HG03108 (cell line): ENCODE results near the gene RPS18.

ENCODE experiments used
- ATAC-seq: cut with Tn5 transposase; IDR thresholded peaks from one replicate; pipeline ENCODE4 v1.9.1; 2021; ENCODE audit warnings: moderate library complexity; ENCODE audit not compliant: unreplicated experiment

RPS18 gene

DNA sequence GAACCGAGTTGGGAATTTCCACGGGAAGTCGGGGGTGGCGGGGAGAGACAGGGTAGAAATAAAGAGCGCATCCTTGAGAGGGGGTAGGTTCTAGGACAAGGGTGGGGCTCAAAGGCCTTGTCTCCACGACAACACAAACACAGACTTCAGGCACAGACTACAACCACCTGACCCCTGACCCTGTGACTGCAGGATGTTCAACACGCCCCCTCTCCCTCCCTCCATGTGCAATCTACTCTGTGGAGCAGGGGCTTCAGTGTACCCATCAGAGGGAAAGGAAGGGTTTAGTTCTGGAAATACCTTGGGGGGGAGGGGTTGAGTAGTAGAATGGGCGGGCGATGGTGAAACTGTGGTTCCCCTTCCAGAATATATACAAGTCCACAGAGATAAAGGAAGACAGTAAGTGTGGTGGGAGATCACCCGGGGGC lies 42.7 kb downstream of the RPS18 start:
- no peak for ATAC-seq

DNA sequence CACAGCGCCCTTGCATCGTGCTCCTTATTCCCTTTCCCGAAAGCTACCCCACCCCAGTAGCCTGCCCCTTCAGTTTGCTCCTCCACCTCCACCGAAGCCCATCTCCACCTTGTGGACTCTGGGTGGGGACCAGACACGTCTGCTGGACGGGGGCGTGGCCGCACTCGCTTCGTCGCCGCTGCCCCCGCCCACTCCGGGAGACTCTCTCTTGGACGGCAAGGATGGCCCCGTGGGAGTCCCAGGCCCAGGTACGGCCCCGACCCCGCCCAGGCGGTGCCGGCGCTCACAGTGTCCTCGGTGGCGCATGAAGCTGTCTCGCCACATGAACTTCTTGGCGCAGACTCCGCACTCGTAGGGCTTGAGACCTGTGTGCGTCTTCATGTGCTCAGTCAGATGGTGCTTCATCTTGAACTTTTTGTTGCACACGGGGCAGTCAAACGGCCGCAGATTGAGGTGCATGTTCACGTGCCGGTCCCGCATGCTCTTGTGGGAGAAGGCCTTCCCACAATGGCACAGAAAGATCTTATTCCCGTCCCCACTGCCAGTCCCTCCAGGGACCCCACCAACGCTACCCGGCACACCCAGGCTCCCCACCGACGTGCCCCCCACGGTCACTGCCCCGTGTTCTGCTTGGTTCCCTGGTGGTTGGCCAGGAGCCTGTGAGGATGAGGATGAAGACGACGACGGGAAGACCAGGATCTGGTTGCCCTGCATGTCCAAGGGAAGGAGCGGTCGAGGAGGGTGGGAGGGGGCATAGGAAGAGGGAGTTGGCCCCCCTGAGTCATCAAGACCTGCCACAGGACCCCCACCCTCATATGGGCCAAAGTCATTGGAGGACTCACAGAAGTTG lies 43.3 kb downstream of the RPS18 start:
- no peak for ATAC-seq

DNA sequence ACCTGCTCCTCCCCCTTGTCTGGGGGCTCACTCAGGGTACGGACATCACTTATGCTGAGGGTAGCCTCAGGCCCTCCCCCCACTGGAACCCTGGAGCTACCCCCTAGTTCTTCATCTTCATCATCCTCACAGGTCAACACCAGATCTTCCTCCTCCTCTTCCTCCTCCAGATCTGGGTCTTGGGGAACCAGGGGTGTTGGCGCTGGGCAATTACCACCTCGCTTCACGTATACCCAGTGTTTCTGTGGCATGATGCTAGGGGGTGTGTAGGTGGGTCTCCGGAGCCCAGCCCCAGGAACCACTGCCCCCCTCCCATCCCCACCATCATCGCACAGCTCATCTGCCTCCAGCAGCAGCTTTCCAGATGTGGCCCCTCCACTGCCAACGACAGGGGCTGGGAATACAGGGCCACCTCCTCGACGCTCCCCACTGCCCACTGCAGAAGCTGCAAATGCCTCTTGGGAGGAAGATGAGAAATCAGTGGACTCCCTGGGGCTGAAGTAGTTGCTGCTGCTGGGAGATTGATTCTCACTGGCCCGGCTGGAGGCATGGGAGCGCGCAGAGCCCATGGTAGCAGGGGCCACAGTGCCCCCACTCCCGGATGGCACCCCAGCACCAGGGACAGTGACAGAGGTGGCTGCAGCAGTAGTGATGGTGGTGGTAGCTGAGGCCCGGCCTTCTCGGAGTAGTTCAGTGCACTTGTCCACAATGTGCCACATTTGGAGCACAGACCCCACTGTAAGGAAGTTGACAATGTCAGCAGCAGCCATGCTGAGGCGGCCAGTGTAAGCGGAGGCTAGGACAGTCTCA lies 44.1 kb downstream of the RPS18 start:
- no peak for ATAC-seq

DNA sequence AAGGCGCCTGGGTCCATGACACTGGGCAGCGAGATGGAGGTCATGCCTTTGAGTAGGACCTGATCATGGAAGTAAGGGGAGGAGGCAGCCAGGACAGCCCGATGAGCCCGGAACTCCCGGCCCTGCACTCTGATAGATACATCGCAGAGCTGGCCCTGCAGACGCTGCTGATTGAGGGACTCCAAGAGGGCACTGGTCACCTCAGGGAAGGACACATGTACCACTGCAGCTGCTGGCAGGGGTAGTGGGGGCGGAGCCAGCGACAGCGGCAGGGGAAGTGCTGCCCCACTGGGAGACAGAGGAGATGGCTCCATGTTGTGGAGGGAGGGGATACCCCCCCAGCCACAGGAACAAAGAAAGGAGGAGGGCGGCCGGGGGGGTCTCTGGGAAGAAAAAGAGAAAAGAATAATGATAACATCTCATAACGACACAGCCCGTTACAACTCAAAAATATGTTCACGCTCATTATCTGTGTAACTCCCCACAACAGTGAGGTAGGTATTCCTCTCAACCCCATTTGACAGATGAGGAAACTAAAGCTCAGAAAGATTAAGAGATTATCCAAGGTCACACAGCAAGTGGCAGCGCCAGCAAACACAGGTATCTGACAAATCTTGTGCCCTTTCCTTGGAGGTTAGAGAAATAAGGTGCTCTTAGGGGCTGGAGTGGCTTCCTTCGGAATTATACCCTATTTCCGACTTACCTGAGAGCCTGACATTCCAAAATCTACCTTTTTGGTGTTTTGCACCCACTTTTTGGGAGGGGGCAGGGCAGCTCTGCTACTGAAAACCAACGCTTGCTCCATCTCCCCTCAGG lies 44.9 kb downstream of the RPS18 start:
- no peak for ATAC-seq

DNA sequence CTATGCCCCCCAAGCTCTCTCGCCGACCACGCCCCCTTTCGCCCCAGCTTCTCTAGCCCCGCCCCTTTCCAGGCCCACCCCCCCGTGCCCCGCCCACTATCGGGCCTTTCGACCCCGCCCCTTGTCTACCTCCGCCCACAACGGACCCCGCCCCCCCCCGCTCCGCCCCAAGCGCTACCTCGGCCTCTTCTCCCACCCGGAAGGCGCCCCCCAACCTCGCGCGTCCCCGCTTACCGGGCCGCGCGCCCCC lies 45.5 kb downstream of the RPS18 start:
- no peak for ATAC-seq

DNA sequence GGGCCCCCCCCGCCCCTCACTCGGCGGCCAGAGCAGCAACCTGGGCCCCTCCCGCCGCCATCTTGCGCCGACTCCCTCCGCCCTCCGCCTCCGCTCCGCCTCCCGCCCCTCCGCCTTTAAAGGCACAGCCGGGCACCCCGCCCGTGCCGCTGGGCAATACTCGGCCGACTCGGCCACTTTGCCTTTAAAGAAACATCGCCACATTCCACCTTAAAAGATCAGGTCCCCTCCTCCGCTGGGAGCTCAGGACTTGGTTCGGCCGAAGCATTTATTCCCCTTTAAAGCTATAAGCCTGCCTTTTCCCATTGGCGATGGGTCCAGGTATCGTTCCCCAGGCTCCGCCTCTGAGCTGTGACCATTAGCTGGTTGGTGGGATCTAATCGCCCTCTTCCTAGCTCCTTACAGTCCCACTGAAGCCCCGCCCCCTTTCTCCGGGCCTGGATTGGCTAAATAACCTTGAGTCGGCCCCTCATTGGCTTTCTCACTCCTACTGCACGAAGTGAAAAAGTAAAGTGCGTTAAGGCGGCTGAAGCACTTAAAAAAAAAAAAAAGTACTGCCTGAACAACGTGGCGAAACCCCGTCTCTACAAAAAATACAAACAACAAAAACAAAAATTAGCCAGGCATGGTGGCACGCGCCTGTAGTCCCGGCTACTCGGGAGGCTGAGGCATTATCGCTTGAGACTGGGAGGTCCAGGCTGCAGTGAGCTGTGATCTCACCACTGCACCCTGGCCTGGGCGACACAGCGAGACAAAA lies 46.0 kb downstream of the RPS18 start, which contains the start of gene ZBTB22:
TSS of gene ZBTB22 (minus strand) at position 76 of the 757 bp plus-strand sequence. CDS start 828 bp downstream, outside the sequence.
- peak; percentile 38 for ATAC-seq

DNA sequence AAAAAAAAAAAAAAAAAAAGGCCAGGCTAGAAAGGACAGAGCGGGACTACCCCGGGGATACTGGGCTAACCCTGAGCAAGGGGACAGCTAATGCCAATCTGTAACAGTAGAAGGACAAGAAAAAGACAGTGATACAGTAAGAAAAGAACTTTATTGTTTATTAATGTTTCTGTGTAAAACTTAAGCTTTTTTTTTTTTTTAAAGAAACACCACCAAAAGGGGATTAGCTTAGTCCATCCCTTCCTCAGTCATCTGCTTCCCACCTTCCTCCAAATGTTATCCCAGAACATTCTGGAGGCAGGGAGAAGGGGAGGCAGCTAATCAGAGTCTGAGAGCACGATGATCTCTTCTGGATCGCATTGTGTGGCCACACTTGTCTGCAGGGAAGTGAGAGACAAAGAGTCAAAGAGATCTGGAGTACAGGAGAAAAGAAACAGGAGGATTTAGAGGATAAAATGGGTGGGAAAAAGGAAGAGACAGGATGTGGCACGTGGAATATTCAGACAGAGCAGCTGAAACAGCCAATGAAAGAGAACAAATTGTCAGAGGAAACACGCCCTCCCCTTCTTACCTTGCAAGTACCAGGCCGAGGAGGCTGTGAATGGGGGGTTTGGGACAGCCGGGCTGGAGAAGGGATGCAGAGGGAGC lies 46.7 kb downstream of the RPS18 start:
- no peak for ATAC-seq

DNA sequence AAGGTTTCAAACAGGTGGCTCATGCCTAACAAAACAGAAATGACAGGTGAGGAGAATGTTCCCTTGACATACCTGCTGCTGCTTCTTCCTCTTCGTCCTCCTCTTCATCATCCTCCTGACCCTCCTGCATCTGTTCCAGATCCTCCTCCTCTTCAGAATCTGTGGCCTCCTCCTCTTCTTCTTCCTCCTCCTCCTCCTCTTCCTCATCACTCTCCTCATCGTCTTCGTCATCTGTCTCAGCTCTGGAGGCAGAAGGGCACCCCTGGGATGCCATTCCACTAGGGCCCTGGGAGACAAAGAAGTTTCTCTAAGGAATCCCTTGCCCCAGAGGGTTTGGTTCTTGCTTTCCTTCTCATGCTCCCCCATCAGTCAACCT lies 48.1 kb downstream of the RPS18 start:
- ATAC-seq: no peak

DNA sequence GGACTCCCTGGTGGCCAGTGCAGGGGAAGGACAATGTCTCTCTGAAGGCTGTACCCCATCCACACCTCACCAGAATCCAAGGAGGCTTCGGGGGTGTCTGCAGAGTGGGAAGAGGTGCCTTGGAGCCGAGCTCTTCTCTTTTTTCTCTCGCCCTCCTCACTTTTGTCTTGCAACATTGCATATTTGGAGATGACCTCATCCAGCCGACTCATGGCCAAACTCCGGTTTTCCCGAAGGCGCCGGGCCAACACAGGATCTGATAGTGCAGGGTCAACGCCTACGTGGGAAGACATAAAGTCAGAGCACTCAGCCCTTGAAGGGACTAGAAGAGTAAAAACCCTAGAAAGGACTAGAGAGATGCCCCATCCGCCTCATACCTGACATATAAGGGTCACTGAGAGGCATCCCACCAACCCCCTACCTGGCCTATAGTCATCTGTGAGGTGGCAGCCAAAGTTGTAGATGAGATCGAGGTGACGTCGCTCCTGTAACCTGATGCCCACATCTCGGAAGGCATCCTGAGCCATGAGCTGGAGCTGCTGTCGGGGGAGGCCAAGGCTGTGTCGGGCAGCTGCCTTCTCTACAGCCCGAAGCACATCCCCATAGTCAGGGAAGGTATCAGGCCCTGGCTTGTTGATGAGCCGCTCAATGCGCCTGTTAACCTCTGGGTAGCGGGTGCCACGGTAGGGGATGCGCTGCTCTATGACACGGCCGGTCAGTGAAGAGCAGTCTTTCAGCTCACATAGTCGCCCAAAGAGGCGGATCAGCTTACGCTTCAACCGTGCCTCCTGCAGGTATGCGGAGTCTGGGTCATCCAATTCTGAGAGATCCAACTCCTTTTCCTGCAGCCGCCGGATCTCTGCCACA lies 48.7 kb downstream of the RPS18 start:
- no peak for ATAC-seq

DNA sequence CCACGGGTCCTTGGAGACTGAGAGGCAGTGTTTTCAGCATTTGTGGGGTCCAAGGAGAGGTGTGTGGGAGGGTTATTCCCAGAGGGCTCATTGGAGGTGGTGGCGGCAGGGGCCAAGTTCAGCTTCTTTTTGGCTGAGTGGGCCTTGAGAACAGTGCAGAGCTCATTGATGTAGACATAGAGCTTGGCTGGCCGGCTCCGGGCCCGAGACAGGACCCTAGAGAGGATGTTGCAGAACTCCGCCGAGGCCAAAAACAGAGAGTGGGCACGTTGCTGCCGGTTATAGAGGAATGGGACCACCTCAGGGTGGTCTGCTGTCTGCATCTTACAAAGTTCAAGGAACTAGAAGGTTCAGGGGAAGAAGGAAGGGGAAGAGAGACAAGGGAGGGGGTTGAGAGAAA lies 49.4 kb downstream of the RPS18 start:
- no peak for ATAC-seq

DNA sequence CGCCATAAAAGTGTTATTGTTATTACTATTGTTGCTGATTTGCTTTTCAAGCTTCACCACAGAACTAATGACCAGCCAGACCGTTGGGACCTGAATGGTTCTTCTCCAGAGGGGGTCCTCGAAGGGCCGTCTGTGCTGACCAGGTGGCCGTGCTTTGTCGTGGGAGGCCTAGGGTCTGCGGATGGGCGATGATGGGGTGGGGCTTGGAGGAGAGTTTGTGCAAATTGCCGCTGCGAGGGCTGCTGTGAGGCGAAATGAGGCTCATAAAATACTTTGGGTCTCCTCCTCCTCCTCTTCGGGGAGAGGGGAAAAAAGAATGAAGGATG lies 51.7 kb downstream of the RPS18 start:
- no peak for ATAC-seq

DNA sequence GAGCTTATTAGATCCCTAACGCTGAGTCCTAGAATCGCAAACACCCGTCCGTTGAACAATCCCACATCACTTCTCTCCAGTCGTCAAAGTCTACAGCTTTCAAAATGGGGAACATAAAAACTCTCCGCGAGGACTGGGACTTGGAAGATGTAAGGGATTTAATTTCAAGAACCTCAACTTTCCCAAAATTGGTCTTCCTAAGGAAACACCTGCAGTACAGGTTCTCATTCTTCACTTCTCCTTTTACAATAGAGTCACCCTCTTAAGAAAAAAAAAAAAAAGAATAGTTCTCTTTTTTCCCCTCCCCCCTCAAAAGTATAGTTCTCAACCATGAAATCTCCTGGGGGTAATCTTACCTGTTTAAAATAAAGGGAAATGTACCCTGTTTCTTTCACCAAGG lies 52.2 kb downstream of the RPS18 start:
- no peak for ATAC-seq
